AG09319 (cell line): Measurements from ENCODE around the gene SH3D19.

ENCODE experiments used
- DNase-seq: peaks from one replicate; pipeline ENCODE4 v3.0.0-alpha.2; 2010; ENCODE audit warnings: low read depth; ENCODE audit errors: extremely low read depth
- TF ChIP-seq, protein P1 (sequence below): IDR thresholded peaks from 2 replicates; pipeline ENCODE4 v1.5.1; 2011; ENCODE audit warnings: low read depth, mild to moderate bottlenecking, inconsistent platforms, low read length, moderate library complexity

SH3D19 gene

DNA sequence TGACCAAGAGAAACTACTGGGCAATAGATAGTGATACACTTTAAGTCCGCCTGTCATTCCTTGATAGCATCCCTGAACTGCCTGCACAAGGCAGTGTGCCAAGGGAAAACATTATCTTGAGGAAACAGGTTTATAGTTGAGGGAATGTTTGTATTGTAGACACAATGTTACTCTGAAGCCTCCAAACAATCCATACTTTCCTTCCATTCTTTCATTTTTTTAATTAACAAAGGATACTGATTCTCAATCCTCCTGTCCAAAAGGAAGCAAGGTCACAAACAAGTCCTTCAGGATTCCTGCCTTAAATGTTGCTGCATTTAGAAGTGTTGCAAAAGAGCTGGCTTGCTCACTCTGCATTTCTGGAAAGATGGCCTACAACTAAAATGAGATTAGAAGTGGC is 110.1 kb downstream of the SH3D19 start:
- TF ChIP-seq, protein P1, sequence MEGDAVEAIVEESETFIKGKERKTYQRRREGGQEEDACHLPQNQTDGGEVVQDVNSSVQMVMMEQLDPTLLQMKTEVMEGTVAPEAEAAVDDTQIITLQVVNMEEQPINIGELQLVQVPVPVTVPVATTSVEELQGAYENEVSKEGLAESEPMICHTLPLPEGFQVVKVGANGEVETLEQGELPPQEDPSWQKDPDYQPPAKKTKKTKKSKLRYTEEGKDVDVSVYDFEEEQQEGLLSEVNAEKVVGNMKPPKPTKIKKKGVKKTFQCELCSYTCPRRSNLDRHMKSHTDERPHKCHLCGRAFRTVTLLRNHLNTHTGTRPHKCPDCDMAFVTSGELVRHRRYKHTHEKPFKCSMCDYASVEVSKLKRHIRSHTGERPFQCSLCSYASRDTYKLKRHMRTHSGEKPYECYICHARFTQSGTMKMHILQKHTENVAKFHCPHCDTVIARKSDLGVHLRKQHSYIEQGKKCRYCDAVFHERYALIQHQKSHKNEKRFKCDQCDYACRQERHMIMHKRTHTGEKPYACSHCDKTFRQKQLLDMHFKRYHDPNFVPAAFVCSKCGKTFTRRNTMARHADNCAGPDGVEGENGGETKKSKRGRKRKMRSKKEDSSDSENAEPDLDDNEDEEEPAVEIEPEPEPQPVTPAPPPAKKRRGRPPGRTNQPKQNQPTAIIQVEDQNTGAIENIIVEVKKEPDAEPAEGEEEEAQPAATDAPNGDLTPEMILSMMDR, result no peak

DNA sequence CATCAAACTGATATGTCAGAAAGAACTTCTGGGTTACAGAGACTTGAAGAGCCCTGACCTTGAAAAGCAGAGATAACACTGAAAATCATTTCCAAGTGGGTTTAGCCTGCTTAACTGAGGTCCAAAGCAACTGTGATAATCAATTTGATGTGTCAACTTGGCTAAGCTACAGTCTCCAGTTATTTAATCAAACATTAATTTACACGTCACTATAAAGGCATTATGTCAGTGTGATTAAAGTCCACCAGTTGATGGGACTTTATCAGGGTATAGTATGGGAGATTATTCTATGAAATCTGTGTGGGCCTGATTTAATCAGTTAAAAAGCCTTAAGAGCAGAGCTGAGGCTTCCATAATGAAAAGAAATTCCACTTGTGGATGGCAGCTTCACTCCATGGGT is 117.5 kb downstream of the SH3D19 start:
- TF ChIP-seq, protein P1, result no peak
- DNase-seq, result no peak

More for the DNA sequence above, 110.1 kb downstream of the SH3D19 start:
- no peak for DNase-seq

DNA sequence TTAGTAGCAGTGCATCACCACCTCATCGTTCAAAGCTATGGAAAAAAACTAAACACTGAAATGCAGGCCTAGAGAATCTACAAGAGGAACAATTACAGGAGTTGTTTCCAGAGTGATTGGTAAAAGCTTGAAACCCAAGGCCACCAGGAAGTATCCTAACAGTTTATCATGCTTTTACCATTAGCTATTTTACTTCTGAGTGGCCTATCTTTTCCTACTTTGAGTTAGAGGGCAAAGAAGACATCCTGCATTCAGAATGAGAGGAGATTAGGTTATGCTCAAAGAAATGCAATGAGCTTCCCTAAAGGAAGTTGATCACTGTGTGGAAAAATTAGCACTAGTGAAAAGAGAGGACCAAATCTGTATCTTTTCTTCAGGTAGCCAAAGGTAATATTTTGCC is 118.2 kb downstream of the SH3D19 start:
- TF ChIP-seq, protein P1, result no peak
- DNase-seq, result no peak

DNA sequence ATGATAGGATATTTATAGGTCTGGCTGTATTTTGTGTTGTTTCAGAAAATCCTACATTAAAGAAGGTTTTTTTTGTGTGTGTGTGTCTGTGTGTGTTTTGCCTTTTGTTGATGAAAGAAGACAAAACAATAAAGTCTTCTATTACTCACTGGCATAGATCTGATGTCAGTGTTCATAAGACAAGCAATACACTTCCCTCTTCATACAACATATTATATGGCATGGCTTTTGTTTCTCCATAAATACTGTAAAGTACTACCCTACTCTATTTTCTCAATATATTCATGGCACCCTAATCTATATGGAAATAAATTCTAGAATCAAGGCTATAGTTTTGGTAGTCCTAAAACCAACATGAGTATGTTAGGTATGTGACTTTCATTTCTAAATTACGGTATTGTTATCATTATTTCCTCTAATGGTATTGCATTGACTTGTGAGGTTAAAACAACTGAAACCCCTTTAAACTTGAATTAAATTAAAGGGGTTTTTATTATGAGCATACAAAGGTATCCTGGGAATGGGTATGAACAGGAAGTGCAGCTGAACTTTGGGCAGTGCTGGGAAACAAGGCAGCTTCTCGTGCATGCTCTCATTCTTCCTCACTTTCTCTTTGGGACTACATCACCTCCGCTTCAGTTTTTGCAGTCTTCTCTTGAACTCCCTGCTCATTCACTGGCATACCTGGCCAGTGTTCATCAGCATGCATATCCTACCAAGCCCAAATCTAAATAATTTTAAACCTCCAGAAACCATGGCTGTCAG is 119.0 kb downstream of the SH3D19 start:
- DNase-seq, result no peak
- TF ChIP-seq, protein P1, result no peak

DNA sequence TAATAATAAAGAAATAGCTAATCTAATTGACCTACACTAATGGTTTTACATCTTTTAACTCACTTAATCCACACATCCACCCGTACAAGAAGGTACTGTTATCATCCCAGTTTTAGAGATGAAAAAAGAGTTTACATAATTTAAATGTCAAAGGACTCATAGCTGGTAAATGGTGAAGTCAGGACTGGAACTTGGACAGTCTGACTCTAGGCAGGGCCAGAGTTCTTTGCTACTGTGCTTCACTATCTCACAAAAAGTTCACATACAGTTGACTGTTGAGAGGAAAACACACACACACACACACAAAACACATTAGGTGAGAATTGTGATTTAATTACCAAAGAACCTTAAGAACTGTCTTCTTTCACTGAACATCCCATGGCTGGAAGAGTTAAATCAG is 119.7 kb downstream of the SH3D19 start:
- TF ChIP-seq, protein P1, result no peak

DNA sequence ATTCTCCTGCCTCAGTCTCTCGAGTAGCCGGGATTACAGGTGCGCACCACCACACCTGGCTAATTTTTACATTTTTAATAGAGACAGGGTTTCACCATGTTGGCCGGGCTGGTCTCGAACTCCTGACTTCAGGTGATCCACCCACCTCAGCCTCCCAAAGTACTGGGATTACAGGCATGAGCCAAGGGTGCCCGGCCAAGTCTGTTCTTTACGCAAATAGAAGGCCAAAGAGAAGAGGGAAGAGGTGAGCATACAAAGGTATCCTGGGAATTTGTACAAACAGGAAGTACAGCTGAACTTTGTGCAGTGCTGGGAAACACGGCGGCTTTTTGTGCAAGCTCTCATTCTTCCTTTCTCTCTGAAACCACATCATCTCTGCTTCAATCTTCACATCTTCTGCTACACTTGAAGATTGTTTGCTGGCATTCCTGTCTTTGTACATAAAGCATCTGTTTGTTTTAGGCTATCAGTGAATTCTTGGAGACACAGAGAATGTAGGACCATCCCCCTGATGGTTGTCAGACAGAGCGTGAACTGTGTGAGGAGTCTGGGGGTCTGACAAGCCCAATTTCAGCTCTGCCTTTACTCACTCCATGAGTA is 120.4 kb downstream of the SH3D19 start:
- TF ChIP-seq, protein P1, result no peak
- DNase-seq, result no peak

More for the DNA sequence above, 119.7 kb downstream of the SH3D19 start:
- no peak for DNase-seq

DNA sequence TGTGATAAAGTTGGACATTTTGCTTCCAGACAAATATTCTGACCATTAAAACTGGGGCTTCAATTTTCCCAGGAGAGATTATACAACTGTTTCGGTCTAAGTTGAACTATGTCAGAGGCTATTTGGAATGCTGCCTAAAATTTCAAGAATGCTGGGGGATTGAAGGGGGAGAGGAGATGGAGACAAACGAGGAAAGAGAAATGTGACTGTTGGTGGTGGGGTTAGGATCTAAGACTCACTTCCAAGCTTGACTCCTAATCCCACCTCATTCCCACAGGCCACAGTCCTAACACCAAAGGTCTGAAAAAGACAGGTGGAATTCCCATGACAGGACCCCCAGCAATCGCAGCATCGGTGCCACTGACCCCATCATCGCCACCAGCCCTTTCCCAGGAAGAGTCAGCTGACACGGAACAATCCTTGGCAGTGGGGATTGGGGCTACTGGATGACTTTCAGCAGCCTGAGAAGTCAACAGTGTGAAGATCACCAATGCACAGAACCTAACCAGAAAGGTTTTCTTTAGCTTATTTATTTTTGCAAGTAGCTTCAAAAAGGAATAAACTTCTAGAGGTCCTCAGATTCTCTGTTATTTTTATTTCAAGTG is 122.5 kb downstream of the SH3D19 start:
- no peak for DNase-seq
- TF ChIP-seq, protein P1, result no peak
